Measurements from ENCODE around the gene FLNB. TPM values are rescaled to one million over a fixed set of nuclear protein-coding genes. Genes with fewer than 3 reads are reported as not detected.

The FLNB gene
- polyA plus RNA-seq, 3 donors: 0.47 to 4.0 (median 2.1) TPM

GRCh38 chr3:58209933-58210332 lies 201.7 kb downstream of the FLNB start:
- WGBS (ENCODE audit: insufficient coverage): 54% methylated on average over 3 of the region's 3 CpGs
- no peaks in the 10 kb centered on the region for H3K36me3 ChIP-seq (replicated peaks in 1 of 2; ENCODE audit: control insufficient read depth in 1 of 2, insufficient read depth in 2 of 2, low read length in 2 of 2)
- Mint-ChIP-seq H3K27ac (peak overlapping the region in 1 of 7 donors; percentile 28), H3K36me3 (no peaks in the 10 kb centered on the region), H3K4me3 (peak overlapping the region in 1 of 2 donors; percentile 39), H3K4me1 (peaks cover 11% of the 10 kb centered on the region), H3K9me3 (no peaks in the 10 kb centered on the region), H3K27me3 (ENCODE audit: low read depth in 3 of 3) (peaks cover 7 to 11% (median 10%) of the 10 kb centered on the region in 3 donors)
- peaks cover 6 to 7% of the 10 kb centered on the region in 2 donors for H3K4me1 ChIP-seq (ENCODE audit: control insufficient read depth in 1 of 2, insufficient read depth in 2 of 2, low read length in 2 of 2)
- H3K4me3 ChIP-seq (replicated peaks in 1 of 3; ENCODE audit: low read depth in 2 of 3, low read length in 3 of 3): no peak overlapping the region
- intact Hi-C loops (cut with micrococcal nuclease): no loop called here
- TF ChIP-seq CTCF (IDR thresholded peaks at IDR 0.05): no peak
- H3K27me3 ChIP-seq (ENCODE audit: control insufficient read depth in 2 of 2, insufficient read depth in 2 of 2, low read length in 2 of 2): no peaks in the 10 kb centered on the region
- no peak for DNase-seq
- no peaks in the 10 kb centered on the region for H3K9me3 ChIP-seq (replicated peaks in 1 of 2; ENCODE audit: control insufficient read depth in 1 of 2, insufficient read depth in 1 of 2, low read length in 2 of 2)
- H4K20me1 ChIP-seq (ENCODE audit: insufficient read depth, low read length): no peaks in the 10 kb centered on the region
- no peaks in the 10 kb centered on the region for H3K79me2 ChIP-seq (ENCODE audit: insufficient read depth, low read length)
- H3K9ac ChIP-seq (ENCODE audit: insufficient read depth, low read length, poor library complexity, severe bottlenecking): no peak overlapping the region
- H3K27ac ChIP-seq (ENCODE audit: low read depth in 1 of 2, low read length in 2 of 2): no peak overlapping the region
- no peak overlapping the region for H2AFZ ChIP-seq (ENCODE audit: insufficient read depth, low read depth, low read length, poor library complexity, severe bottlenecking)
- no peak overlapping the region for H3K4me2 ChIP-seq (replicated peaks; ENCODE audit: extremely low read depth, low read length, poor library complexity, severe bottlenecking)

GRCh38 chr3:58210761-58211460 lies 202.7 kb downstream of the FLNB start, which contains the start of gene DNASE1L3:
Gene DNASE1L3 (minus strand): TSS chr3:58210972. CDS start chr3:58210906, 66 bp downstream.
- 87% methylated on average over 12 of the region's 14 CpGs for WGBS (ENCODE audit: insufficient coverage)

More at GRCh38 chr3:58210761-58211460, 202.7 kb downstream of the FLNB start, which contains the start of gene DNASE1L3:
- Mint-ChIP-seq H3K27ac (peak within 1 kb of the TSS in 2 of 7 donors; percentile 28 to 60), H3K9me3 (no peaks in the 10 kb centered on the region), H3K27me3 (ENCODE audit: low read depth in 3 of 3) (peaks cover 6 to 11% (median 7%) of the 10 kb centered on the region in 3 donors), H3K4me1 (peaks cover 18% of the 10 kb centered on the region), H3K36me3 (no peaks in the 10 kb centered on the region), H3K4me3 (peak within 1 kb of the TSS in 1 of 2 donors; percentile 39)
- Histone ChIP-seq H3K9me3 (replicated peaks in 1 of 2; ENCODE audit: control insufficient read depth in 1 of 2, insufficient read depth in 1 of 2, low read length in 2 of 2) (no peaks in the 10 kb centered on the region), H3K36me3 (replicated peaks in 1 of 2; ENCODE audit: control insufficient read depth in 1 of 2, insufficient read depth in 2 of 2, low read length in 2 of 2) (no peaks in the 10 kb centered on the region), H3K27ac (ENCODE audit: low read depth in 1 of 2, low read length in 2 of 2) (no peak within 1 kb of the TSS), H3K27me3 (ENCODE audit: control insufficient read depth in 2 of 2, insufficient read depth in 2 of 2, low read length in 2 of 2) (no peaks in the 10 kb centered on the region), H2AFZ (ENCODE audit: insufficient read depth, low read depth, low read length, poor library complexity, severe bottlenecking) (no peak within 1 kb of the TSS), H3K4me2 (replicated peaks; ENCODE audit: extremely low read depth, low read length, poor library complexity, severe bottlenecking) (no peak within 1 kb of the TSS), H3K4me3 (replicated peaks in 1 of 3; ENCODE audit: low read depth in 2 of 3, low read length in 3 of 3) (no peak within 1 kb of the TSS), H3K9ac (ENCODE audit: insufficient read depth, low read length, poor library complexity, severe bottlenecking) (no peak within 1 kb of the TSS), H3K79me2 (ENCODE audit: insufficient read depth, low read length) (no peaks in the 10 kb centered on the region), H4K20me1 (ENCODE audit: insufficient read depth, low read length) (no peaks in the 10 kb centered on the region), H3K4me1 (ENCODE audit: control insufficient read depth in 1 of 2, insufficient read depth in 2 of 2, low read length in 2 of 2) (peaks cover 13 to 14% of the 10 kb centered on the region in 2 donors)
- no peak for TF ChIP-seq CTCF (IDR thresholded peaks at IDR 0.05)
- DNase-seq: no peak
- intact Hi-C loops (cut with micrococcal nuclease): no loop called here
